H1 (cell line): ENCODE data around the gene CES3.

ENCODE experiments used
- EZH2 ChIP-seq: fragments of 200-600 bp; sonication (generic); IDR thresholded peaks from 2 replicates; pipeline ENCODE4 v1.7.1; 2012; ENCODE audit warnings: low read depth, mild to moderate bottlenecking, moderate library complexity, low read length, inconsistent platforms; ENCODE audit not compliant: severe bottlenecking
- HDAC2 ChIP-seq, 2 experiments: fragments of 300-600 bp in 1 of 2; sonication (generic) in 1 of 2; IDR thresholded peaks; 2 replicates each; pipeline ENCODE4 v1.6.1; 2011 to 2012; ENCODE audit warnings: low read depth in 2 of 2, low read length in 2 of 2, mild to moderate bottlenecking in 2 of 2, moderate library complexity in 2 of 2, borderline replicate concordance in 1 of 2, inconsistent platforms in 1 of 2
- POLR2A ChIP-seq, 2 experiments: IDR thresholded peaks; 1 replicate in 1 of 2; 2 replicates in 1 of 2; pipeline ENCODE4 v1.6.1; 2011; ENCODE audit warnings: low read depth in 2 of 2, low read length in 2 of 2, mild to moderate bottlenecking in 2 of 2; ENCODE audit errors: control extremely low read depth in 1 of 2
- POLR2AphosphoS5 ChIP-seq: IDR thresholded peaks from 2 replicates; pipeline ENCODE4 v1.6.1; 2011; ENCODE audit warnings: low read depth, low read length
- RAD21 ChIP-seq, 2 experiments: IDR thresholded peaks in 1 of 2; conservative IDR thresholded peaks in 1 of 2; 2 replicates each; pipeline ENCODE4 v1.6.1; 2011; ENCODE audit warnings: low read depth in 2 of 2, low read length in 2 of 2, improper control_type of control experiment in 1 of 2, inconsistent platforms in 1 of 2, mild to moderate bottlenecking in 1 of 2, moderate library complexity in 1 of 2
- TAF1 ChIP-seq: IDR thresholded peaks from 2 replicates; pipeline ENCODE4 v1.6.1; 2011; ENCODE audit warnings: mild to moderate bottlenecking, low read depth, low read length
- TF ChIP-seq, protein P1 (sequence below), 3 experiments: IDR thresholded peaks; 1 replicate in 2 of 3; 2 replicates in 1 of 3; pipeline versions ENCODE4 v1.5.1 to v1.6.1; 2011; ENCODE audit warnings: low read length in 3 of 3, mild to moderate bottlenecking in 3 of 3, inconsistent platforms in 2 of 3, low read depth in 1 of 3, moderate library complexity in 1 of 3; ENCODE audit not compliant: insufficient read depth in 1 of 3; ENCODE audit errors: control extremely low read depth in 1 of 3
- TF ChIP-seq, protein P2 (sequence below): IDR thresholded peaks from 2 replicates; pipeline ENCODE4 v1.6.1; 2011; ENCODE audit warnings: low read depth, mild to moderate bottlenecking, low read length; ENCODE audit not compliant: insufficient read depth
- TF ChIP-seq, protein P3 (sequence below): IDR thresholded peaks from 2 replicates; pipeline ENCODE4 v1.6.1; 2012; ENCODE audit warnings: inconsistent platforms
- TF ChIP-seq, protein P4 (sequence below): IDR thresholded peaks from 2 replicates; pipeline ENCODE4 v1.6.1; 2012; ENCODE audit warnings: low read length, inconsistent platforms
- TF ChIP-seq, protein P5 (sequence below): IDR thresholded peaks from 2 replicates; pipeline ENCODE4 v1.6.1; 2012; ENCODE audit warnings: inconsistent platforms

DNA sequence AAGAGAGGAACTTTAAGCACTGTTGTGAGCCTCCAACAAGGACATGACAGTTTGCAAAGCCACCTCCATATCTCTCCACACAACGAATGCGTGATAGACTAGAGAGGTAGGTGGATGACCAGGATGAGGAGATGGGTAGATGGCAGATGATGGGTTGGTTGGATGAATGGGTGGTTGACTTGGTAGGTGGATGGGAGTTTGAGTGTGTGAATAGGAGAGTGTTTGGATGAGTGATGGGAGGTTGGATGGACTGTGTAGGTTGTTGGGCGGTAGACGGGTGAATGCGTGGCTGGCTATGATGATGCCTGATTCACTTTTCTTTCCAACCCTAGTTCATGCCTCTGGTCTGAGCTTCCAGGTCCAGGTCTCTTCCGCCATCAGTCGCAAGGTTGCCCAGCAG lies 46.5 kb upstream of the CES3 start:
- TF ChIP-seq, protein P1, sequence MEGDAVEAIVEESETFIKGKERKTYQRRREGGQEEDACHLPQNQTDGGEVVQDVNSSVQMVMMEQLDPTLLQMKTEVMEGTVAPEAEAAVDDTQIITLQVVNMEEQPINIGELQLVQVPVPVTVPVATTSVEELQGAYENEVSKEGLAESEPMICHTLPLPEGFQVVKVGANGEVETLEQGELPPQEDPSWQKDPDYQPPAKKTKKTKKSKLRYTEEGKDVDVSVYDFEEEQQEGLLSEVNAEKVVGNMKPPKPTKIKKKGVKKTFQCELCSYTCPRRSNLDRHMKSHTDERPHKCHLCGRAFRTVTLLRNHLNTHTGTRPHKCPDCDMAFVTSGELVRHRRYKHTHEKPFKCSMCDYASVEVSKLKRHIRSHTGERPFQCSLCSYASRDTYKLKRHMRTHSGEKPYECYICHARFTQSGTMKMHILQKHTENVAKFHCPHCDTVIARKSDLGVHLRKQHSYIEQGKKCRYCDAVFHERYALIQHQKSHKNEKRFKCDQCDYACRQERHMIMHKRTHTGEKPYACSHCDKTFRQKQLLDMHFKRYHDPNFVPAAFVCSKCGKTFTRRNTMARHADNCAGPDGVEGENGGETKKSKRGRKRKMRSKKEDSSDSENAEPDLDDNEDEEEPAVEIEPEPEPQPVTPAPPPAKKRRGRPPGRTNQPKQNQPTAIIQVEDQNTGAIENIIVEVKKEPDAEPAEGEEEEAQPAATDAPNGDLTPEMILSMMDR (IDR thresholded peaks at IDR 0.05; ENCODE audit: control extremely low read depth in 1 of 3, insufficient read depth in 1 of 3, low read depth in 1 of 3, low read length in 3 of 3), result no peak
- TF ChIP-seq, protein P2, sequence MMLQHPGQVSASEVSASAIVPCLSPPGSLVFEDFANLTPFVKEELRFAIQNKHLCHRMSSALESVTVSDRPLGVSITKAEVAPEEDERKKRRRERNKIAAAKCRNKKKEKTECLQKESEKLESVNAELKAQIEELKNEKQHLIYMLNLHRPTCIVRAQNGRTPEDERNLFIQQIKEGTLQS, result no peak
- TF ChIP-seq, protein P3, sequence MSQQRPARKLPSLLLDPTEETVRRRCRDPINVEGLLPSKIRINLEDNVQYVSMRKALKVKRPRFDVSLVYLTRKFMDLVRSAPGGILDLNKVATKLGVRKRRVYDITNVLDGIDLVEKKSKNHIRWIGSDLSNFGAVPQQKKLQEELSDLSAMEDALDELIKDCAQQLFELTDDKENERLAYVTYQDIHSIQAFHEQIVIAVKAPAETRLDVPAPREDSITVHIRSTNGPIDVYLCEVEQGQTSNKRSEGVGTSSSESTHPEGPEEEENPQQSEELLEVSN, result no peak
- no peak for TF ChIP-seq HDAC2 (IDR thresholded peaks at IDR 0.05; ENCODE audit: borderline replicate concordance in 1 of 2, low read depth in 2 of 2, low read length in 2 of 2)
- TF ChIP-seq POLR2A (IDR thresholded peaks at IDR 0.05; ENCODE audit: control extremely low read depth in 1 of 2, low read depth in 2 of 2, low read length in 2 of 2), result no peak
- TF ChIP-seq POLR2AphosphoS5, result no peak
- TF ChIP-seq, protein P4, sequence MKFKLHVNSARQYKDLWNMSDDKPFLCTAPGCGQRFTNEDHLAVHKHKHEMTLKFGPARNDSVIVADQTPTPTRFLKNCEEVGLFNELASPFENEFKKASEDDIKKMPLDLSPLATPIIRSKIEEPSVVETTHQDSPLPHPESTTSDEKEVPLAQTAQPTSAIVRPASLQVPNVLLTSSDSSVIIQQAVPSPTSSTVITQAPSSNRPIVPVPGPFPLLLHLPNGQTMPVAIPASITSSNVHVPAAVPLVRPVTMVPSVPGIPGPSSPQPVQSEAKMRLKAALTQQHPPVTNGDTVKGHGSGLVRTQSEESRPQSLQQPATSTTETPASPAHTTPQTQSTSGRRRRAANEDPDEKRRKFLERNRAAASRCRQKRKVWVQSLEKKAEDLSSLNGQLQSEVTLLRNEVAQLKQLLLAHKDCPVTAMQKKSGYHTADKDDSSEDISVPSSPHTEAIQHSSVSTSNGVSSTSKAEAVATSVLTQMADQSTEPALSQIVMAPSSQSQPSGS, result no peak
- TF ChIP-seq EZH2, result no peak
- no peak for TF ChIP-seq TAF1
- TF ChIP-seq, protein P5, sequence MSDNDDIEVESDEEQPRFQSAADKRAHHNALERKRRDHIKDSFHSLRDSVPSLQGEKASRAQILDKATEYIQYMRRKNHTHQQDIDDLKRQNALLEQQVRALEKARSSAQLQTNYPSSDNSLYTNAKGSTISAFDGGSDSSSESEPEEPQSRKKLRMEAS, result no peak
- TF ChIP-seq RAD21 (IDR thresholded peaks at IDR 0.05 in 1 of 2, conservative IDR thresholded peaks at IDR 0.05 in 1 of 2; ENCODE audit: low read depth in 2 of 2, low read length in 2 of 2), result no peak
